MCF 10A (cell line): ENCODE data around the gene LRMDA. TPM values are rescaled to one million over a fixed set of nuclear protein-coding genes. Genes with fewer than 3 reads are reported as not detected.
A peak's percentile ranks its signal among the peaks of the same experiment; 100 is the strongest.

ENCODE experiments used
- BruUV-seq: library from RNA; stranded (reverse); fragments of 400-500 nt; replicated peaks from 2 replicates; lab custom pipeline; 2021; lab: Mats Ljungman, UMichigan
- CTCF ChIA-PET: fragments of 300-600 bp; sonication (Branson Sonifier 250); formaldehyde crosslinking; extraction: SDS; loops from one replicate; lab custom pipeline; 2021; ENCODE audit warnings: antibody characterized with exemption, inconsistent platforms; lab: Yijun Ruan, JAX
- POLR2A ChIA-PET: fragments of 300-600, 350-650 bp; sonication (Branson Sonifier 250); formaldehyde crosslinking; extraction: SDS; loops from one replicate; lab custom pipeline; 2020; ENCODE audit warnings: antibody characterized with exemption, inconsistent platforms; lab: Yijun Ruan, JAX
- DNase-seq: peaks from one replicate; pipeline ENCODE4 v3.0.0-alpha.2; 2018; ENCODE audit not compliant: unreplicated experiment
- H3K27ac Mint-ChIP-seq: one replicate; pipeline ENCODE4 v1.8.0; 2022; ENCODE audit warnings: mild to moderate bottlenecking, low read depth, mixed read lengths; ENCODE audit not compliant: unreplicated experiment
- H3K27me3 Mint-ChIP-seq: one replicate; pipeline ENCODE4 v1.8.0; 2022; ENCODE audit warnings: mixed read lengths; ENCODE audit not compliant: insufficient read depth, unreplicated experiment
- H3K36me3 Mint-ChIP-seq: one replicate; pipeline ENCODE4 v1.8.0; 2022; ENCODE audit warnings: mild to moderate bottlenecking, moderate library complexity, mixed read lengths; ENCODE audit not compliant: insufficient read depth, unreplicated experiment
- H3K4me1 Mint-ChIP-seq: one replicate; pipeline ENCODE4 v1.8.0; 2022; ENCODE audit warnings: mixed read lengths; ENCODE audit not compliant: insufficient read depth, unreplicated experiment
- H3K4me3 Mint-ChIP-seq: one replicate; pipeline ENCODE4 v1.8.0; 2022; ENCODE audit warnings: mild to moderate bottlenecking, moderate library complexity, mixed read lengths; ENCODE audit not compliant: unreplicated experiment
- H3K9me3 Mint-ChIP-seq: one replicate; pipeline ENCODE4 v1.8.0; 2022; ENCODE audit warnings: mixed read lengths; ENCODE audit not compliant: unreplicated experiment
- CTCF ChIP-seq: fragments of 200-600 bp; IDR thresholded peaks from one replicate; pipeline ENCODE4 v1.8.0; 2022; ENCODE audit warnings: antibody characterized with exemption, mild to moderate bottlenecking; ENCODE audit not compliant: unreplicated experiment
- intact Hi-C: fragments of 100-400 bp; cut with micrococcal nuclease; formaldehyde crosslinking; loops from 2 replicates; pipeline ENCODE4 v1.14.1; 2022
- total RNA-seq: library from RNA; stranded (reverse); gene quantifications from 2 replicates; pipeline ENCODE4 v1.2.3, GENCODE V29; 2022

The LRMDA gene
- total RNA-seq, 1 experiment from 2014 or later, result not detected

- no TSS peak for BruUV-seq
- ChIA-PET POLR2A (no interaction called here), CTCF (interaction anchor here (0.6 kb wide), 1 partner anchor 242 kb away, joined by 5 read pairs; no protein-coding TSS in a partner anchor)
- no peak overlapping the region for H3K27ac Mint-ChIP-seq
- H3K27me3 Mint-ChIP-seq, result peaks cover 21% of the 10 kb centered on the region
- intact Hi-C loops, result no loop called here
- peaks cover 12% of the 10 kb centered on the region for H3K4me1 Mint-ChIP-seq
- H3K36me3 Mint-ChIP-seq, result no peaks in the 10 kb centered on the region
- H3K9me3 Mint-ChIP-seq, result no peaks in the 10 kb centered on the region
- no peak overlapping the region for H3K4me3 Mint-ChIP-seq
- no peak for TF ChIP-seq CTCF
- DNase-seq, result peak; percentile 10
Observed at GRCh38 chr10:75662715-75663114, 231.3 kb downstream of the LRMDA start.

DNA sequence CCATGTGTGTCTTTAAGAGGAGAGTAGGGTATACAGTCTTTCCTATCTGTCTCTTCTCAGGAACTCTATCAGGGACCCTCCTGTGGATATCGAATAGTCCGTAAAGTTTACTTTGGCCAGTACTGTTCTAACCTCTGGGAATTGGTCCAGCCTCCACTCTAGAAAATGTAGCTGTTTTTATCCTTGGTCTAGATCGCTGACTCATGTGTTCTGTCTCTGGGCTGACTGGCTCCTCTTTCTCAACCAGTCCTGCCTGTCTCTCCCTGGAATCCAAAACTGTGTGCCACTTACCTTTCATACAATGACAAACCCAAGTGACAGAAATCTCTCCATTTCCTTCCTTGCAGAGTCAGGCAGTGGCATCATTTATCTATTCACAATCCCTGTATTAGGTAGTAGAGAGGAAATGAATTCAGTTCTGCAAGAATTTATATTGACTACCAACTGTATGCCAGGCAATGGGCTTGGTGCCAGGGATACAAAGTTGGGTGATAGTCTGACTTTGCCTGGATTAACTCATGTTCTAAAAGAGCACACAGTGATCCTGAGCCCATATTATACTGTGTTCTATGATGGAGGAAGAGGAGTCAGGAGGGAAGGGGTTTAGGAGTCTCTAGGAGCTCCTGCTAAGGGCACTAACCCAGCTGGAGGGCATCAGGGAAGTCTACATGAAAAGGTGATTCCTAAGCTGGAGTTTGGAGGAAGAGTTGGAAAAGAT is 232.7 kb downstream of the LRMDA start:
- peak; percentile 68 for DNase-seq
- peaks cover 12% of the 10 kb centered on the region for H3K4me1 Mint-ChIP-seq
- CTCF ChIA-PET, result interaction anchor here (0.6 kb wide), 2 partner anchors 22 to 241 kb away, joined by 3 read pairs; no protein-coding TSS in a partner anchor
- POLR2A ChIA-PET, result interaction anchor here (1.3 kb wide), 1 partner anchor 235 kb away, joined by 3 read pairs; no protein-coding TSS in a partner anchor
- no peak overlapping the region for H3K4me3 Mint-ChIP-seq
- no peaks in the 10 kb centered on the region for H3K36me3 Mint-ChIP-seq
- BruUV-seq, result no TSS peak
- intact Hi-C loops, result no loop called here
- no peaks in the 10 kb centered on the region for H3K9me3 Mint-ChIP-seq
- H3K27ac Mint-ChIP-seq, result no peak overlapping the region
- no peak for TF ChIP-seq CTCF
- H3K27me3 Mint-ChIP-seq, result peaks cover 14% of the 10 kb centered on the region

- Mint-ChIP-seq H3K4me3 (no peak overlapping the region), H3K27me3 (peaks cover 5% of the 10 kb centered on the region), H3K36me3 (no peaks in the 10 kb centered on the region), H3K27ac (no peak overlapping the region), H3K9me3 (no peaks in the 10 kb centered on the region), H3K4me1 (peaks cover 12% of the 10 kb centered on the region)
- DNase-seq, result no peak
- ChIA-PET CTCF (interaction anchor here (0.8 kb wide), 1 partner anchor 31 kb away, joined by 4 read pairs; no protein-coding TSS in a partner anchor), POLR2A (interaction anchor here (1.3 kb wide), 1 partner anchor 236 kb away, joined by 3 read pairs; no protein-coding TSS in a partner anchor)
- intact Hi-C loops, result no loop called here
- no TSS peak for BruUV-seq
- TF ChIP-seq CTCF, result no peak
Observed at GRCh38 chr10:75664968-75665367, 233.5 kb downstream of the LRMDA start.

DNA sequence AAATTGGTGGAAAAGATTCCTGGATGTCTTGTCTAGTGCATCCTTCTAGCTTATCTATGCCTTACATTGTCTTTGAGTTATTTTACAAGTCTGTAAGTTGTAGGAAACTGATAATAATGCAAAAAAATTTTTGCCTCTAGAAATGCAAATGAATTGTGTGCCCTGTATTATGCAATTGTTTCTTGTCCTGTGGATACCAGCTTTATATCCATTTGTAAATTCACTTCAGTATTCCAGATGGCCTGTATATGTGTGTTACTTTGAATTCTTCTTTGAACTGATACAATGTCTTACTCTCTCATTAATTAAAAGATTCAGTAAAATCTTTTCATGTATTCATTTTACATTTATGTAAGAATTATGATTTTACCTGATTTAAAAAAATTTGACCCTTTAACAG is 234.3 kb downstream of the LRMDA start:
- CTCF ChIA-PET, result interaction anchor here (0.6 kb wide), 1 partner anchor 74 kb away, joined by 3 read pairs; no protein-coding TSS in a partner anchor
- no peak overlapping the region for H3K4me3 Mint-ChIP-seq
- POLR2A ChIA-PET, result no interaction called here
- no TSS peak for BruUV-seq
- intact Hi-C loops, result no loop called here
- no peak for DNase-seq
- no peak for TF ChIP-seq CTCF
- no peaks in the 10 kb centered on the region for H3K9me3 Mint-ChIP-seq
- H3K27ac Mint-ChIP-seq, result no peak overlapping the region
- H3K4me1 Mint-ChIP-seq, result peaks cover 12% of the 10 kb centered on the region
- H3K36me3 Mint-ChIP-seq, result no peaks in the 10 kb centered on the region
- H3K27me3 Mint-ChIP-seq, result no peaks in the 10 kb centered on the region
